Cortex of kidney (tissue), 1 donor: ENCODE data around the gene YJU2.
"Not testable (repeated sequence)": the region's sequence is repeated elsewhere in the genome, so short reads cannot be mapped to it uniquely, and the experiment has no call there.

ENCODE experiments used
- DNase-seq: peaks from one replicate; lab custom pipeline; 2025; lab: John Stamatoyannopoulos, UW

Gene YJU2

DNA sequence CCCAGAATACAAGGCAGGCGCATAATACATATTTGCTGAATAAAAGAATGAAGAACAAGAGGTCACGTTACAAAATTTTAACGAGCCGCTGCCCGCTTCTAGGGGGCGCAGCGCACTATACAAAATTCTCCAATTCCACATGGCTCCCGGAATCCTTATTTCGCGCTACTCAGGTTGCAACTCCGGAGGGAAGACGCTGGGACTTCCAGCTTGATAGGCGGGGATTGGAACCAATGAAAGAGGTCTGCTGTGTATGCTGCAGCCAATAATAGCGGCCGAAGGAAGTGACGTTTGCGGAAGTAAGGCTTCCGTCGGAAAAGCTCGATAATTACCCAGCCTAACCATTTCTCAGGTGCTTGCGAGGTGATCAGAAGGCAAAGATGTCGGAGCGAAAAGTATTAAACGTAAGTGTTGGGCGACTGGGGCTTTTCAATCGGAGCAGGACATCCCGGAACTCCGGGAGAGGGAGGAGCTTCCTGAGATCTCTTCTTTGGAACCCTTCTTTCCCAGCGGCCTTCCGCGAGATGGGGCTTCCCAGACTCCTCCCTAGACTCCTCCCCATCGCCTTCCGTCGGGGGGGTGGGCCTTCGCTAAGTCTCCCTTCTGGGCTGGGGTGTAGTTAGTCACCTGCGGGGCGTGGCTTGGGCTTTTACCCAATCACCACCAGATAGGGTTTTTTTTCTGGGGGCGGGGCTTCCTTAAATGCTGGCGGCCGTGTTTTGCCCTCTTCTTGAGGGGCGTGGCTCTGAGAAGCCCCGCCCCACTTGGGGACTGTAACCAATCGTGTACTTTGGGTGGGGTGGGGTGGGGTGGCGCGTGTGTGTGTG, at the start of gene YJU2:
Gene YJU2, plus strand, starts transcription at position 314 of the 827 bp plus-strand sequence. Its CDS starts 67 bp downstream, at position 381.
- DNase-seq = no peak

GRCh38 chr19:4197228-4197624, 49.7 kb upstream of the YJU2 start:
- DNase-seq = no peak

GRCh38 chr19:4197625-4198466, 49.0 kb upstream of the YJU2 start:
- no peak for DNase-seq

- DNase-seq = no peak
Measured at GRCh38 chr19:4198467-4199126, 48.3 kb upstream of the YJU2 start.

- DNase-seq = no peak
Measured at GRCh38 chr19:4199699-4200293, 47.1 kb upstream of the YJU2 start.

DNA sequence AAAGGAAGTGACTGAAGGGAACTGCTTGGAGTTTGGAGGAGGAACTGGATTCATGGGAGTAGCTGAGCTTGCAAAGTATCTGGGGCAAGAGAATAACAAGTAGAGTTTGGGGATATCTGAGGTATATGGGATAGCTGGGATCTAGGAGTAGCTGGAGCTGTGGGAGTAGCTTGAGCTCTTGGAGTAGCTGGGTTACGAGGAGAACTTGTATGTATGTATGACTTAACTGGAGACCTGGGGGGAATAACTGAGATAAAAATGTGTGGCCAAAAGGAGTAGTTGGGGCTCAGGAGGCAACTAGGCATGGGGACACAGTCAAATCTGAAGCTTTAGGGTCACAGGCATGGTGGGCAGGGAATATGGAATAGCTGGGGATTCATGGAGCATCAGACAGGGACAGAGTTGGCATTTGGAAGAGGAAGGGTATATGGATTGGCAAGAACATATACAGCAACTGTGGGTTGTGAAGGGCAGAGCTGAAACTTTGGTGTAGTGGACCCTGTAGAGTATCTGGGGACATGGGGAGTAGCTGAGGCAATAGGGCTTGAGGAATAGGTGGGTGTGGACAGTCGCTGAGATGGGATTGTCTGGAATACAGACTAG, 45.8 kb upstream of the YJU2 start:
- DNase-seq = no peak

DNA sequence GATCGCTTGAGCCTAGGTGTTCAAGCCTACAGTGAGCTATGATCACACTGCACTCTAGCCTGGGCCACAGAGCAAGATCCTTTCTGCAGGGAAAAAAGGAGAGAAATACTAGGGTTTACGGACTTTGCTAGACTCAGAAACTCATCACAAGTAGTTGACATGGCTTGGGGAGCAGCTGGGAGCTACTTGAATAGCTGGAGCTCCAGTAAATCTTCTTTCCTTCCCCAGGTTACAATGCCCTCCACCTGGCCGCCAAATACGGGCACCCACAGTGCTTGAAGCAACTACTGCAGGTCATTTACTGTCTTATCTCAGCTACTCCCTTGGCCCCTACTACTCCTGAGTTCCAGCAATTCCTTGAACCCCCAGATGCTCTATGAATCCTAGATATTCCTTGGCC, 45.1 kb upstream of the YJU2 start:
- DNase-seq = no peak

DNA sequence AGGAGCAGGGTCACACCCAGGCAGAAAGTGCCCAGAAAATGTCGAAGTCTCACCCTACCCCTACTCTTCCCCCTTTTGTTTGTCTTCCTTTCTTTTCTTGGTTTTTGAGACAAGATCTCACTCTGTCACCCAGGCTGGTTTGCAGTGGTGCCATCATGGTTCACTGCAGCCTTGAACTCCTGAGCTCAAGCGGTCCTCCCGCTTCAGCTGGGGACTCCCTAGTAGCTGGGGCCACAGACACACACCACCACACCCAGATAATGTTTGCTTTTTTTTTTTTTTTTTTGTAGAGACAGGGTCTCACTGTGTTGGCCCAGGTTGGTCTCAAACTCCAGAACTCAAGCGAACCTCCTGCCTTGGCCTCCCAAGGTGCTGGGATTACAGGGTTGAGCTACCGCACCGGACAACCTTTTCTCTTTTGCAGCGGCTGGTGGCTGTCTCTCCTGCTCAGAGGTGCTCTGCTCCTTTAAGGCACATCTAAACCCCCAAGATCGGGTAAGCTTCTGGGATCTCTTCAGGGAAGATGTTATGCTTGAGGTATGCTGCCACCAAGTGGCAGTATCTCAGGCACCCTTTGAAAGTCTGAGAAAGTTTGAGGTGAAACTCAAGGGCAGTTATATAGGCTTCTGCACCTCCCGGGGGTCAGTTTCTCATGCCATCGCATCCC, 39.9 kb upstream of the YJU2 start:
- no peak for DNase-seq

- no peak for DNase-seq
Measured at GRCh38 chr19:4208385-4209094, 38.3 kb upstream of the YJU2 start.

DNA sequence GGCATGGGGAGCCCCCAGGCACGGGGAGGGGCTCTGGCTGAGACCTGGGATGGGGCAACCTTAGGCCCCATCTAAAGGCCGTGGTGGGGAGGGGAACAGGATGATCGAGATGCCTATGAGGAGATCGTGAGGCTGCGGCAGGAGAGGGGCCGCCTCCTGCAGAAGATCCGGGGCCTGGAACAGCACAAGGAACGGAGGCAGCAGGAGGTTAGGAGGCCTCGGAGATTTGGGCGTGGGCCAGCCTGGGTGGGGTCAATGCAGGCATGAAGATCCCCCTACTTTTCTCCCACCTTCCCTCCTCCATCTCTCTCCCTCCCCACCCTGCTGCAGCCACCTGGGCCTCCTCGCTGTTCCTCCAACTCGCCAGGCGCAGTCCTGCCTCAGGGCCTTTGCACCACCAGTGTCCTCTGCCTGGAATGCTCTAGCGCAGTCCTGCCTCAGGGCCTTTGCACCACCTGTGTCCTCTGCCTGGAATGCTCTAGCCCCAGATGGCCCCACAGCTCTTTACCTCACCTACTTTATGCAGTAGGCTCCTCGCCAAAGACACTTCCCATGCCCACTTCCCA, 36.6 kb upstream of the YJU2 start:
- DNase-seq = no peak

GRCh38 chr19:4213116-4213515, 33.8 kb upstream of the YJU2 start:
- DNase-seq = no peak

- no peak for DNase-seq
Measured at GRCh38 chr19:4215807-4216206, 31.1 kb upstream of the YJU2 start.

- no peak for DNase-seq
Measured at GRCh38 chr19:4216846-4217245, 30.0 kb upstream of the YJU2 start.

DNA sequence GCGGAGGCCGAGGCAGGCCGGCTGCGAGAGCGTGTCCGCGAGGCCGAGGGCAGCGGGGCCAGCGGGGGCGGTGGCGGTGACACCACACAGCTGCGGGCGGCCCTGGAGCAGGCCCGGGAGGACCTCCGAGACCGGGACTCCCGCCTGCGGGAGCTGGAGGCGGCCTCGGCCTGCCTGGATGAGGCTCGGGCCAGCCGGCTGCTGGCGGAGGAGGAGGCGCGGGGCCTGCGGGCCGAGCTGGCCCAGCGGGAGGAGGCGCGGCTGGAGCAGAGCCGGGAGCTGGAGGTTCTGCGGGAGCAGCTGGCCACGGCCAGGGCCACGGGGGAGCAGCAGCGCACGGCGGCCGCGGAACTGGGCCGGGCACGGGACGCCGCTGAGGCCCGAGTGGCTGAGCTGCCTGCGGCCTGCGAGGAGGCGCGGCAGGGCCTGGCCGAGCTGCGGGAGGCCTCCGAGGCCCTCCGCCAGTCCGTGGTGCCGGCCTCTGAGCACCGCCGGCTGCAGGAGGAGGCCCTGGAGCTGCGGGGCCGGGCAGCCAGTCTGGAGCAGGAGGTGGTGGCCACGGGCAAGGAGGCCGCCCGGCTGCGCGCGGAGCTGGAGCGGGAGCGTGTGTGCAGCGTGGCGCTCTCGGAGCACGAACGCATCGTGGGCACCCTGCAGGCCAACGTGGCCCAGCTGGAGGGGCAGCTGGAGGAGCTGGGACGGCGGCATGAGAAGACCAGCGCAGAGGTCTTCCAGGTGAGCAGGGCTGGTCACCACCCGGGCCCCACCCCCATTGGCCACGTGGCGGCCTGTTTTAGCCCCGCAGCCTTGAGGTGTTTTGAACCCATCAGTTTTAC, 29.2 kb upstream of the YJU2 start:
- no peak for DNase-seq

DNA sequence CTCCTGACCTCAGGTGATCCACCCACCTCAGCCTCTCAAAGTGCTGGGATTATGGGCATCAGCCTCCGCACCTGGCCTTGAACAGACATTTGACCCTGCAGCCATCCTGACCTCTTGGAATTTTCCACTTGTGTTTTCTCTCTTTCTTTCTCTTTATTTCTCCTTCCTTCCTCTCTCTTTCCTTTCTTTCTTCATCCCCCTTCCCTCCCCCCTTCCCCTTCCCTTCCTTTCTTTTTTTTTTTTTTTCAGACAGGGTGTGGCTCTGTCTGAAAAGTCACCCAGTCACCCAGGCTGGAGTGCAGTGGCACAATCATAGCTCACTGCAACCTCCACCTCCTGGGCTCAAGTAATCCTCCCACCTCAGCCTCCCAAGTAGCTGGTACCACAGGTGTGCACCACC, 28.4 kb upstream of the YJU2 start:
- not testable (repeated sequence) for DNase-seq

GRCh38 chr19:4220188-4220587, 26.7 kb upstream of the YJU2 start:
- DNase-seq = no peak

DNA sequence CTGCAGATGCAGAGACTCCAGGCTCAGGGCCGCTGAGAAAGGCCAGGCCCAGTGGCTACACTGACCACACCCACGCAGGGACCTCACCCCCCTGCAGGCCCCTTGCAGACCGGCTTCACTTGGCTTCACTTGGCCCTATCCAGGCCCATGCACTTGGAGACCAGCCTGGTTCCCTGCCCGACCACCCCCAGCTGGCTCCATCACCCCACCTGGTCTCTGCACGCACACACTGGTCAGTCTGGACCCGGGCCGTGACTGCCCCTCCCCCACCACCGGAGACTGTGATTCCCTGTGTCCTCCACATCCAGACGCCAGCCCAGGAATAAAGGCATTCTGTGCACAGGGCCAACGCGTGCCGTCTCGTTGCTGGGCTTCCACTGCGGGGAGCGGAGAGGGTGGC, 22.4 kb upstream of the YJU2 start:
- no peak for DNase-seq

- DNase-seq = no peak
Measured at GRCh38 chr19:4225885-4226284, 21.0 kb upstream of the YJU2 start.

DNA sequence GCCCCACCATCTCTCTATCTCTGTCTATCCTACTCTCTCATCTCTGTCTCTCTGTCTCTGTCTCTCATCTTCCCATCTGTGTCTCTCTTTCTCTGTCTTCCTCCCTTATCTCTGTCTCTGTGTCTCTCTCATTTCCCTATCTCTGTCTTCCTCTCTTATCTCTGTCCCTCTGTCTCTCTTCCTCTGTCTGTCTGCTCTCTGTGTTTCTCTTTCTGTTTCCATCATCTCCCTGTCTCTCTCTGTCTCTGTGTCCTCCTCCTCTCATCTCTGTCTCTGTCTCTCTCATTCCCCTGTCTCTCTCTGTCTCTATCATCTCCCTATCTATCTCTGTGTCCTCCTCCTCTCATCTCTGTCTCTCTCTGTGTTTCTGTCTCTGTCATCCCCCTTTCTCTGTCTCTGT, 19.1 kb upstream of the YJU2 start:
- no peak for DNase-seq
